H1 (cell line): ENCODE data around the gene RHBG. TPM values are rescaled to one million over a fixed set of nuclear protein-coding genes. Genes with fewer than 3 reads are reported as not detected.
A peak's percentile ranks its signal among the peaks of the same experiment; 100 is the strongest.

Experiments
- CTCF ChIA-PET: fragments of 300-600 bp; sonication (Branson Sonifier 250); formaldehyde crosslinking; loops from one replicate; lab custom pipeline; 2021; ENCODE audit not compliant: partially characterized antibody; lab: Charles Lee
- POLR2A ChIA-PET: fragments of 300-600 bp; sonication (Branson Sonifier 250); formaldehyde crosslinking; loops from one replicate; lab custom pipeline; 2021; ENCODE audit warnings: inconsistent platforms; ENCODE audit not compliant: partially characterized antibody; lab: Charles Lee
- DNase-seq, 2 experiments: peaks; one replicate each; pipeline versions ENCODE4 v3.0.0 to v3.0.0-alpha.2; 2010 to 2022; ENCODE audit warnings: low spot score in 2 of 2, low read depth in 1 of 2, mixed read lengths in 1 of 2
- FAIRE-seq: peaks from 2 replicates; lab custom pipeline; 2011; peaks lifted over from hg19 to GRCh38; lab: Jason Lieb, UNC
- H2AFZ ChIP-seq: 2 replicates; pipeline ENCODE4 v1.8.1; 2012; ENCODE audit warnings: low read length, inconsistent platforms
- H2AK5ac ChIP-seq: 2 replicates; pipeline ENCODE4 v1.6.1; 2013; ENCODE audit warnings: low read depth, low read length
- H2BK120ac ChIP-seq: replicated peaks from 2 replicates; pipeline ENCODE3; 2013; ENCODE audit warnings: low read depth, low read length, inconsistent platforms
- H2BK12ac ChIP-seq: 2 replicates; pipeline ENCODE4 v1.6.1; 2013; ENCODE audit warnings: low read depth, low read length
- H2BK15ac ChIP-seq: 2 replicates; pipeline ENCODE4 v1.6.1; 2013; ENCODE audit warnings: low read length
- H2BK20ac ChIP-seq: 2 replicates; pipeline ENCODE4 v1.6.1; 2013; ENCODE audit warnings: low read length
- H2BK5ac ChIP-seq: 2 replicates; pipeline ENCODE4 v1.6.1; 2013; ENCODE audit warnings: low read depth, low read length
- H3K14ac ChIP-seq: 2 replicates; pipeline ENCODE4 v1.6.1; 2013; ENCODE audit warnings: inconsistent platforms; ENCODE audit not compliant: insufficient read length
- H3K18ac ChIP-seq: 2 replicates; pipeline ENCODE4 v1.6.1; 2013; ENCODE audit warnings: low read length; ENCODE audit errors: extremely low read depth
- H3K23ac ChIP-seq: 2 replicates; pipeline ENCODE4 v1.6.1; 2013; ENCODE audit warnings: inconsistent platforms; ENCODE audit not compliant: insufficient read length
- H3K23me2 ChIP-seq: 2 replicates; pipeline ENCODE4 v1.6.1; 2013; ENCODE audit warnings: low read depth, low read length
- H3K27ac ChIP-seq: 2 replicates; pipeline ENCODE4 v1.6.1; 2011; ENCODE audit warnings: low read depth, low read length, inconsistent platforms
- H3K27me3 ChIP-seq, 4 experiments: replicated peaks in 1 of 4; 1 replicate in 1 of 4; 2 replicates in 3 of 4; pipeline versions ENCODE4 v1.6.1 to v1.8.1; 2011 to 2013; ENCODE audit warnings: low read length in 3 of 4, mild to moderate bottlenecking in 3 of 4, inconsistent platforms in 2 of 4, mixed read lengths in 2 of 4, moderate library complexity in 1 of 4; ENCODE audit not compliant: control insufficient read depth in 3 of 4, insufficient read depth in 3 of 4; ENCODE audit errors: extremely low read depth in 1 of 4
- H3K36me3 ChIP-seq, 4 experiments: 2 replicates each; pipeline versions ENCODE4 v1.6.1 to v1.8.1; 2011 to 2013; ENCODE audit warnings: mild to moderate bottlenecking in 4 of 4, low read length in 3 of 4, moderate library complexity in 2 of 4, control low read depth in 1 of 4, inconsistent platforms in 1 of 4; ENCODE audit not compliant: insufficient read depth in 4 of 4, control insufficient read depth in 2 of 4
- H3K4ac ChIP-seq: replicated peaks from 2 replicates; pipeline ENCODE3; 2013; ENCODE audit warnings: low read length, low read depth, mixed read lengths, inconsistent platforms; ENCODE audit not compliant: insufficient read length
- H3K4me1 ChIP-seq, 4 experiments: replicated peaks in 1 of 4; 1 replicate in 1 of 4; 2 replicates in 3 of 4; pipeline versions ENCODE4 v1.6.1 to v1.8.1; 2011 to 2013; ENCODE audit warnings: low read length in 3 of 4, inconsistent platforms in 2 of 4, mixed read lengths in 1 of 4; ENCODE audit not compliant: insufficient read depth in 4 of 4, control insufficient read depth in 3 of 4
- H3K4me2 ChIP-seq, 2 experiments: 2 replicates each; pipeline versions ENCODE4 v1.6.1 to v1.8.1; 2011 to 2013; ENCODE audit warnings: low read depth in 2 of 2, low read length in 2 of 2, control low read depth in 1 of 2, inconsistent platforms in 1 of 2, mild to moderate bottlenecking in 1 of 2; ENCODE audit not compliant: insufficient read depth in 1 of 2
- H3K4me3 ChIP-seq, 4 experiments: fragments of 200-600, 300-600 bp in 1 of 4; sonication (generic), shearing (Covaris generic), sonication (Bioruptor Twin) in 1 of 4; 2 replicates each; pipeline versions ENCODE4 v1.5.1 to v1.8.1; 2011 to 2016; ENCODE audit warnings: low read length in 4 of 4, low read depth in 3 of 4, control low read depth in 2 of 4, inconsistent platforms in 2 of 4, mild to moderate bottlenecking in 2 of 4, mixed read lengths in 1 of 4, moderate library complexity in 1 of 4; ENCODE audit not compliant: insufficient read depth in 2 of 4; ENCODE audit errors: extremely low read depth in 1 of 4
- H3K56ac ChIP-seq: replicated peaks from 2 replicates; pipeline ENCODE3; 2013; ENCODE audit warnings: low read depth, mild to moderate bottlenecking, mixed read lengths, low read length, inconsistent platforms; ENCODE audit not compliant: insufficient read length
- H3K79me1 ChIP-seq: 2 replicates; pipeline ENCODE4 v1.6.1; 2013; ENCODE audit warnings: low read depth, low read length, control low read depth
- H3K79me2 ChIP-seq, 2 experiments: 2 replicates each; pipeline versions ENCODE4 v1.6.1 to v1.8.1; 2012 to 2013; ENCODE audit warnings: low read length in 2 of 2, mild to moderate bottlenecking in 2 of 2, inconsistent platforms in 1 of 2; ENCODE audit not compliant: insufficient read depth in 2 of 2, control insufficient read depth in 1 of 2
- H3K9ac ChIP-seq, 4 experiments: replicated peaks in 1 of 4; 1 replicate in 1 of 4; 2 replicates in 3 of 4; pipeline versions ENCODE4 v1.6.1 to v1.8.1; 2011 to 2013; ENCODE audit warnings: low read depth in 3 of 4, low read length in 3 of 4, control low read depth in 2 of 4, mild to moderate bottlenecking in 2 of 4, moderate library complexity in 2 of 4, inconsistent platforms in 1 of 4; ENCODE audit errors: extremely low read depth in 1 of 4
- H3K9me3 ChIP-seq, 2 experiments: 2 replicates each; pipeline versions ENCODE4 v1.6.1 to v1.8.1; 2012 to 2013; ENCODE audit warnings: mild to moderate bottlenecking in 2 of 2, moderate library complexity in 2 of 2, control low read depth in 1 of 2, inconsistent platforms in 1 of 2, low read depth in 1 of 2, low read length in 1 of 2, mixed read lengths in 1 of 2; ENCODE audit not compliant: insufficient read depth in 2 of 2
- H4K20me1 ChIP-seq, 2 experiments: replicated peaks in 1 of 2; 2 replicates each; pipeline versions ENCODE3 to v1.8.1; 2011 to 2013; ENCODE audit warnings: inconsistent platforms in 2 of 2, low read length in 2 of 2, mild to moderate bottlenecking in 1 of 2; ENCODE audit not compliant: insufficient read depth in 2 of 2, control insufficient read depth in 1 of 2
- H4K5ac ChIP-seq: 2 replicates; pipeline ENCODE4 v1.6.1; 2013; ENCODE audit warnings: low read length, low read depth, mixed read lengths, inconsistent platforms; ENCODE audit not compliant: insufficient read length
- H4K8ac ChIP-seq: 2 replicates; pipeline ENCODE4 v1.8.0; 2013; ENCODE audit warnings: mild to moderate bottlenecking, moderate library complexity, low read length, inconsistent platforms; ENCODE audit not compliant: insufficient read depth; ENCODE audit errors: extremely low read depth
- H4K91ac ChIP-seq: replicated peaks from 2 replicates; pipeline ENCODE3; 2013; ENCODE audit warnings: low read length, mixed read lengths, inconsistent platforms; ENCODE audit not compliant: insufficient read length
- ATF3 ChIP-seq: IDR thresholded peaks from 2 replicates; pipeline ENCODE4 v1.6.1; 2011; ENCODE audit warnings: low read depth, mild to moderate bottlenecking, low read length; ENCODE audit not compliant: insufficient read depth
- CBX5 ChIP-seq: fragments of 300-800, 300-1000 bp; sonication (generic); IDR thresholded peaks from 2 replicates; pipeline ENCODE4 v1.7.1; 2016; ENCODE audit warnings: antibody characterized with exemption, low read length, low read depth
- CBX8 ChIP-seq: fragments of 300-800, 300-1000 bp; sonication (generic); IDR thresholded peaks from 2 replicates; pipeline ENCODE4 v1.7.1; 2016; ENCODE audit warnings: low read depth, low read length, borderline replicate concordance
- CTBP2 ChIP-seq: IDR thresholded peaks from 2 replicates; pipeline ENCODE4 v1.7.0; 2011; ENCODE audit warnings: borderline replicate concordance, mild to moderate bottlenecking, moderate library complexity, mixed read lengths, low read length; ENCODE audit not compliant: insufficient read depth, insufficient read length
- HDAC6 ChIP-seq: IDR thresholded peaks from one replicate; pipeline ENCODE4 v1.7.1; 2012; ENCODE audit warnings: low read depth, mild to moderate bottlenecking, inconsistent platforms, low read length, moderate library complexity
- KDM1A ChIP-seq: fragments of 200-600, 300-600 bp; sonication (generic); IDR thresholded peaks from 2 replicates; pipeline ENCODE4 v1.7.1; 2016; ENCODE audit warnings: mild to moderate bottlenecking, low read length, borderline replicate concordance
- NRF1 ChIP-seq: IDR thresholded peaks from 2 replicates; pipeline ENCODE4 v1.6.1; 2011; ENCODE audit warnings: mild to moderate bottlenecking, low read depth, low read length, improper control_type of control experiment
- POLR2A ChIP-seq, 2 experiments: IDR thresholded peaks; 1 replicate in 1 of 2; 2 replicates in 1 of 2; pipeline ENCODE4 v1.6.1; 2011; ENCODE audit warnings: low read depth in 2 of 2, low read length in 2 of 2, mild to moderate bottlenecking in 2 of 2; ENCODE audit errors: control extremely low read depth in 1 of 2
- SIRT6 ChIP-seq: IDR thresholded peaks from one replicate; pipeline ENCODE4 v1.7.1; 2012; ENCODE audit warnings: low read length, inconsistent platforms
- WGBS, 2 experiments: shearing (Covaris generic) in 1 of 2; methylation state at CpG; one replicate each; pipeline versions ENCODE4 v1.1.6 to v1.1.7; 2013 to 2015; ENCODE audit warnings: low lambda C conversion rate in 2 of 2, mixed read lengths in 2 of 2, inconsistent platforms in 1 of 2, low coverage in 1 of 2, missing lambda C conversion rate in 1 of 2; ENCODE audit not compliant: insufficient replicate concordance in 2 of 2, insufficient coverage in 1 of 2, insufficient read length in 1 of 2; ENCODE audit errors: extremely low coverage in 1 of 2, missing lambda C conversion rate in 1 of 2; 5-methylcytosine and 5-hydroxymethylcytosine counted together
- polyA plus RNA-seq, 7 experiments: library from polyadenylated mRNA; depleted of rRNA in 3 of 7; stranded (reverse) in 5 of 7; unstranded in 2 of 7; fragments of >200 nt in 5 of 7; fragments of 200-250 nt in 2 of 7; gene quantifications; 1 replicate in 5 of 7; 2 replicates in 1 of 7; 4 replicates in 1 of 7; pipeline versions ENCODE4 v1.2.1 to v1.2.3, GENCODE V29; 2011 to 2013; ENCODE audit warnings: missing spikeins in 2 of 7, mixed read lengths in 2 of 7
- total RNA-seq: library from RNA; stranded (reverse); fragmentation: NEBNext Ultra II Directional; extraction: Animal tissue kit (Norgen Biotek cat#: 25700); gene quantifications from 2 replicates; pipeline ENCODE4 v1.2.1, GENCODE V29; 2021
- TF ChIP-seq, protein P1 (sequence below): IDR thresholded peaks from 2 replicates; pipeline ENCODE4 v1.6.1; 2012; ENCODE audit warnings: inconsistent platforms

Gene RHBG
- total and polyA plus RNA-seq, 2 of the 8 experiments (the other 6 are each of a cell fraction or from before 2014, with no cell fraction given) = 2.6 to 2.7 TPM

DNA sequence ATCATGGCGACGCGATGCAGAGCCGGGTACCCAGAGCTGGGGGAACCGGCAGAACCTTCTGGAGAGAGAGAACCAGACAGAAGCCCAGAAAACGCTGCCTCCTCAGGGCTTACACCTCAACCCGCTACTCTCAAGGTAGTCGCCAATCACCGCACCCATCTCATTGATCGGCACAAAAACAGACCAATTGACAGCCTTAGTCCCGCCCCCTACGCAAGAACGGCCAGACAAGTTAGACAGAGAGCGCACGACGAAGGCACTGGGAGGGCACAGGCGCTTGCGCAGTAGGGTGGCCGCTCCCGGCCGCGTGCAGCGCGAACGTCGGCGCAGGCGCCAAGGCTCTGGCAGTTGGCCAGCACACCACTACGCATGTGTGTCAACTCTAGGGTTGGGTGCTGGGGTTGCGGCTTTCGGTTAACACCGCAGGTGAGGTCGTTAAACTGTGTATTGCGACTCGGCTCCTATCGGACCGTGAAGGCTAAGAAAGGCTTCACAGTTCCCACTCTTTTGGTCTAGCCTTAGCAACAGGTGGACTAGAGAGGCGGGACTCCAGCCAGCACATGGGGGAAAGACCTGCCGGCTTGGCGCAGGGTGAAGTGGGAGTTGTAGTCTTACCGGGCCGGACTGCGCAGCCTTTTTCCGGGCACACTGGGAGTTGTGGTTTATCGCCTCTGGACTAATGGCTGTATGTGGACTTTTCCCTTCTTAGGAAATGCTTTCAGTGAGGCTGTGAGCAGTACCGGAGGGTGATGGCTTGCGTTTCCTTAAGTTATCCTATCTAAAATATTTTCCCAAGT lies 30.6 kb upstream of the RHBG start, which contains the start of the genes CCT3 and TSACC:
TSS of gene CCT3 (minus strand) at position 113 of the 797 bp plus-strand sequence. CDS start at position 5, 108 bp downstream.
TSS of gene TSACC (plus strand) at position 347 of the 797 bp plus-strand sequence. CDS start 1,232 bp downstream, outside the sequence.
- peak within 1 kb of the TSS; percentile 83 to 100 (median 94) for H3K4me3 ChIP-seq
- H3K4me2 ChIP-seq = peak within 1 kb of the TSS; percentile 68 to 72
- H3K9me3 ChIP-seq = no peaks in the 10 kb centered on the region
- peak within 1 kb of the TSS; percentile 98 for H2BK5ac ChIP-seq
- H2BK12ac ChIP-seq = peak within 1 kb of the TSS; percentile 96; the same call in 1 of the 2 replicates
- ChIA-PET POLR2A (interaction anchor here (0.5 to 4.1 kb wide), 11 partner anchors 9 to 255 kb away, joined by 3 to 26 read pairs (median 3); partner anchors contain the start of genes PMF1, SMG5 and TMEM79), CTCF (interaction anchor here (0.7 to 3.0 kb wide), 4 partner anchors 18 to 92 kb away, joined by 3 to 24 read pairs (median 3); no protein-coding TSS in a partner anchor)
- H3K4ac ChIP-seq = peak within 1 kb of the TSS; percentile 85
- H4K91ac ChIP-seq = peak within 1 kb of the TSS; percentile 89
- H4K20me1 ChIP-seq = peaks cover 7 to 9% of the 10 kb centered on the region in 2 experiments
- peak within 1 kb of the TSS; percentile 93; the same call in 1 of the 2 replicates for H2BK15ac ChIP-seq
- H3K56ac ChIP-seq = peak within 1 kb of the TSS; percentile 91
- peak within 1 kb of the TSS; percentile 73 to 97 (median 84) for H3K9ac ChIP-seq
- H3K36me3 ChIP-seq = peaks cover 4 to 24% (median 17%) of the 10 kb centered on the region in 4 experiments
- 0 out of 7 replicates have a peak, but pooled peaks cover 0 to 2% (median 0%) of the 10 kb centered on the region in 4 experiments for H3K4me1 ChIP-seq
- H2BK120ac ChIP-seq = peak within 1 kb of the TSS; percentile 27
- H4K5ac ChIP-seq = peak within 1 kb of the TSS; percentile 95
- peaks cover 21 to 43% of the 10 kb centered on the region in 2 experiments for H3K79me2 ChIP-seq
- H3K23ac ChIP-seq = no peak within 1 kb of the TSS
- no peak within 1 kb of the TSS for H2AK5ac ChIP-seq
- peak within 1 kb of the TSS; percentile 71; the same call in 1 of the 2 replicates for H2AFZ ChIP-seq
- H3K14ac ChIP-seq = peak within 1 kb of the TSS; percentile 84
- DNase-seq (peak; percentile 99 to 100), FAIRE-seq (peak; percentile 88)
- peak within 1 kb of the TSS; percentile 98 for H3K18ac ChIP-seq
- peak within 1 kb of the TSS; percentile 98; the same call in 1 of the 2 replicates for H4K8ac ChIP-seq
- H3K23me2 ChIP-seq = peaks cover 7% of the 10 kb centered on the region
- 0 out of 2 replicates have a peak, but pooled peaks cover 2% of the 10 kb centered on the region for H3K79me1 ChIP-seq
- 2% methylated on average over 47 of the region's 47 CpGs; no CpG with 5 or more reads in 1 of the 2 experiments for WGBS, 2 experiments
- no peaks in the 10 kb centered on the region for H3K27me3 ChIP-seq
- peak within 1 kb of the TSS; percentile 81 for H3K27ac ChIP-seq
- 0 out of 2 replicates have a peak within 1 kb of the TSS, but pooled peaks have one; percentile 76 for H2BK20ac ChIP-seq
- TF ChIP-seq ATF3 (0 out of 2 replicates have a peak, but pooled peaks have one; percentile 17), CBX5 (no peak), HDAC6 (no peak), NRF1 (peak; percentile 82), CBX8 (no peak), KDM1A (no peak), CTBP2 (no peak), SIRT6 (no peak), POLR2A (IDR thresholded peaks at IDR 0.05; ENCODE audit: control extremely low read depth in 1 of 2, low read depth in 2 of 2, low read length in 2 of 2) (peak; percentile 54 to 91)
- TF ChIP-seq, protein P1, sequence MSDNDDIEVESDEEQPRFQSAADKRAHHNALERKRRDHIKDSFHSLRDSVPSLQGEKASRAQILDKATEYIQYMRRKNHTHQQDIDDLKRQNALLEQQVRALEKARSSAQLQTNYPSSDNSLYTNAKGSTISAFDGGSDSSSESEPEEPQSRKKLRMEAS = peak; percentile 96
